Tibial artery (tissue), 4 donors: ENCODE data around the gene BRWD1.

ENCODE experiments used
- DNase-seq, 2 donors: peaks; one replicate each; pipeline ENCODE4 v3.0.0-alpha.2; 2019
- H3K27ac ChIP-seq, 2 donors: fragments of 200-600 bp; sonication (generic) in 1 of 2; 1 replicate in 1 of 2; 2 replicates in 1 of 2; pipeline ENCODE4 v1.5.1; 2018 to 2019; ENCODE audit warnings: mild to moderate bottlenecking in 1 of 2
- H3K27me3 ChIP-seq, 2 donors: fragments of 200-600 bp; sonication (generic) in 1 of 2; one replicate each; pipeline versions ENCODE4 v1.5.1 to v1.6.0; 2016 to 2019
- H3K36me3 ChIP-seq, 3 donors: fragments of 200-600 bp; sonication (generic) in 2 of 3; one replicate each; pipeline ENCODE4 v1.5.1; 2016 to 2019; ENCODE audit warnings: mild to moderate bottlenecking in 2 of 3
- H3K4me1 ChIP-seq, 4 donors: fragments of 200-600 bp; sonication (generic) in 2 of 4; 1 replicate in 3 of 4; 2 replicates in 1 of 4; pipeline ENCODE4 v1.5.1; 2016 to 2019
- H3K4me3 ChIP-seq, 2 donors: fragments of 200-600 bp; sonication (generic) in 1 of 2; 1 replicate in 1 of 2; 2 replicates in 1 of 2; pipeline ENCODE4 v1.5.1; 2018 to 2019; ENCODE audit warnings: mild to moderate bottlenecking in 2 of 2
- H3K9me3 ChIP-seq, 3 donors: fragments of 200-600 bp; sonication (generic) in 1 of 3; one replicate each; pipeline ENCODE4 v1.5.1; 2016 to 2019
- intact Hi-C: fragments of 100-400 bp; cut with DNase I; formaldehyde crosslinking; loops from one replicate; pipeline ENCODE4 v1.15.0; 2023; ENCODE audit warnings: low total_unique reads
- TF ChIP-seq, protein P1 (sequence below), 2 experiments: fragments of 200-600 bp in 1 of 2; fragments of 450-650 bp in 1 of 2; IDR thresholded peaks; one replicate each; pipeline ENCODE4 v1.5.1; 2017 to 2019; ENCODE audit warnings: antibody characterized with exemption in 2 of 2, mild to moderate bottlenecking in 1 of 2, moderate library complexity in 1 of 2

Gene BRWD1

DNA sequence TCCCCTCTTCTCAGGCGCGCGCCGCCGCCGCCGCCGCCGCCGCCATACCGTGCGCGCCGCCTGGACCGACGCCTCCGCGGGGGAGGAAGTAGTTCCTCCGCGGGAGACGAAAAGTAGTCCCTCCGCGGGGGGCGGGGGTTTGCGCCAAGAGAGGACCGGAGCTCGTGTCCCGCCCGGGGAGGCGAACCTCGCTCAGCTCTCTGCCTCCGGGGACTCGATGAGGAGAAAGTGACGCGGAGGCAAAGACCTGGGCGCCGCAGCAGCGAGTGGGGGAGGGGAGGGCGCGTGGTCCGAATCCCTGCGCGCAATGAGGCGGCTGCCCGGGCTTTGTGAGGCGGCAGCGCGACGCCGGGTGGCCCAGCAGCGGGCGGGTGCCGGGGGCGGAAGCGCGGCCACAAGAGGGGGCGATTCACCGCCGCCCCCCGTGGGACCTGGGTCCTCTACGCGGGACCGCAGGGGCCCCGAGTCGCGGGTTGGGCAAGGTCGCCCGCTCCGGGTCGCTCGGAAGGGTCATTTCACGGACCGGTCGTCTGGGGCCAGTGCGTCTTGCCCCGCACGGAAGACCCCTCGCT lies at the start of gene BRWD1:
Gene BRWD1, minus strand, starts transcription at position 62 of the 572 bp plus-strand sequence. CDS start 141 bp downstream, outside the sequence.
- Histone ChIP-seq H3K4me3 (peak within 1 kb of the TSS; percentile 95 to 98), H3K27ac (peak within 1 kb of the TSS; percentile 96 to 98), H3K4me1 (peaks cover 0 to 17% (median 5%) of the 10 kb centered on the region in 4 donors), H3K27me3 (no peaks in the 10 kb centered on the region), H3K36me3 (peaks cover 0 to 8% (median 0%) of the 10 kb centered on the region in 3 donors), H3K9me3 (no peaks in the 10 kb centered on the region)
- TF ChIP-seq, protein P1, sequence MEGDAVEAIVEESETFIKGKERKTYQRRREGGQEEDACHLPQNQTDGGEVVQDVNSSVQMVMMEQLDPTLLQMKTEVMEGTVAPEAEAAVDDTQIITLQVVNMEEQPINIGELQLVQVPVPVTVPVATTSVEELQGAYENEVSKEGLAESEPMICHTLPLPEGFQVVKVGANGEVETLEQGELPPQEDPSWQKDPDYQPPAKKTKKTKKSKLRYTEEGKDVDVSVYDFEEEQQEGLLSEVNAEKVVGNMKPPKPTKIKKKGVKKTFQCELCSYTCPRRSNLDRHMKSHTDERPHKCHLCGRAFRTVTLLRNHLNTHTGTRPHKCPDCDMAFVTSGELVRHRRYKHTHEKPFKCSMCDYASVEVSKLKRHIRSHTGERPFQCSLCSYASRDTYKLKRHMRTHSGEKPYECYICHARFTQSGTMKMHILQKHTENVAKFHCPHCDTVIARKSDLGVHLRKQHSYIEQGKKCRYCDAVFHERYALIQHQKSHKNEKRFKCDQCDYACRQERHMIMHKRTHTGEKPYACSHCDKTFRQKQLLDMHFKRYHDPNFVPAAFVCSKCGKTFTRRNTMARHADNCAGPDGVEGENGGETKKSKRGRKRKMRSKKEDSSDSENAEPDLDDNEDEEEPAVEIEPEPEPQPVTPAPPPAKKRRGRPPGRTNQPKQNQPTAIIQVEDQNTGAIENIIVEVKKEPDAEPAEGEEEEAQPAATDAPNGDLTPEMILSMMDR (IDR thresholded peaks at IDR 0.05): peak; percentile 25 to 35
- peak; percentile 66 to 88 for DNase-seq
- intact Hi-C loops: loop anchor here (2.0 kb wide), 3 partner anchors 35 to 75 kb away; partner anchors contain the start of gene HMGN1

DNA sequence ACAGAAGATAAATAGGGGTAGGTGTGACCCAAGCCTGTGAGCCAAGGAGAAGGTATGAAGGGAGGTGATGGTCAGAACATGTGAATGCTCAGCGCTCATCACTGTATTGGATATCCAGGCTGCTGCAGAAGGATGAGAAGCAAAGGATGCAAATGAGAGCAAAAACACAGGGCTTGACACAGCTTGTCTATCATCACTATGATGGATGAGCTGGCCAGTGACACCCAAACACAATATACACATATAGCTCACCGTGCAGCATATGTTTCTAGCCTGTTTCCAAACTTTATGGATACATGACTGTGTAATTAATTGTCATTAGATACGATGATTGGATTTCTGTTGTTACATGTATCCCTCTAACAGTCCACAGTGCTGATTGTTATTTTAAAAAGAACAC lies 49.3 kb upstream of the BRWD1 start:
- peaks cover 0 to 16% (median 3%) of the 10 kb centered on the region in 4 donors for H3K4me1 ChIP-seq
- no peak overlapping the region for H3K27ac ChIP-seq
- no peaks in the 10 kb centered on the region for H3K36me3 ChIP-seq
- TF ChIP-seq, protein P1 (IDR thresholded peaks at IDR 0.05): no peak
- DNase-seq: no peak
- H3K9me3 ChIP-seq: no peaks in the 10 kb centered on the region
- intact Hi-C loops: no loop called here
- H3K27me3 ChIP-seq: no peaks in the 10 kb centered on the region
- H3K4me3 ChIP-seq: no peak overlapping the region

DNA sequence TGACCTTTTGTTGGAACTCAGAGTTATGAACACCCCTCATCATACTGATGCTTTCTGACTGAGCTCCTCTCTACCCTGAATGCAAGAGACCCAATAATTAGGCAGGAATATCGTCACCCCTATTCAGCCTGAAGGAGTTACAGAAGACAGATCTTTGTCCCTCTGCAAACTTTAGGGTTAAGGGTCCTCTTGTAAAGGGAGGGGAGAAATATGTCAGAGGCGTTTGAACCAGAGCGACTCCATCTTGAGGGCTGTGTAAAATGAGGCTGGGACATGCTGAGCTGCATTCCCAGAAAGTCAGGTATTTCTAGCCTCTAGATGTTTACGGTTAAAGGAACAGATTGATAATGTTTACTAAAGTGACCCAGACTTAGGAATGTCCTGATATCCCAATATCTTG lies 46.0 kb upstream of the BRWD1 start:
- Histone ChIP-seq H3K4me1 (peaks cover 0 to 6% (median 2%) of the 10 kb centered on the region in 4 donors), H3K36me3 (no peaks in the 10 kb centered on the region), H3K4me3 (no peak overlapping the region), H3K9me3 (no peaks in the 10 kb centered on the region), H3K27me3 (no peaks in the 10 kb centered on the region), H3K27ac (no peak overlapping the region)
- TF ChIP-seq, protein P1 (IDR thresholded peaks at IDR 0.05): no peak
- intact Hi-C loops: no loop called here
- no peak for DNase-seq

DNA sequence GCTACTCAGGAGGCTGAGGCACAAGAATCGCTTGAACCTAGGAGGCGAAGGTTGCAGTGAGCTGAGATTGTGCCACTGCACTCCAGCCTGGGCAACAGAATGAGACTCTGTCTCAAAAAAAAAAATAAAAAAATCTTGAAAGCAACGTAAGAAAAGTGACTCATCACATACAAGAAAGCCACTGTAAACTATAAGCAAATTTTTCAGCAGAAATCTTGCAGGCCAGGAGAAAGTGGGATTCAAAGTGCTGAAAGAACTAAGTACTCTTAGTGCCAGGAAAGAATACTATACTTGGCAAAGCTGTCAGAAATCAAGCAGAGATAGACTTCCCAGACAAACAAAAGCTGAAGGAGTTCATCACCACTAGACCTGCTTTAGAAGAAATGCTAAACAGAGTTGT lies 39.9 kb upstream of the BRWD1 start:
- Histone ChIP-seq H3K9me3 (no peaks in the 10 kb centered on the region), H3K4me3 (no peak overlapping the region), H3K27ac (no peak overlapping the region), H3K4me1 (no peaks in the 10 kb centered on the region), H3K36me3 (no peaks in the 10 kb centered on the region), H3K27me3 (no peaks in the 10 kb centered on the region)
- DNase-seq: no peak
- intact Hi-C loops: no loop called here
- TF ChIP-seq, protein P1 (IDR thresholded peaks at IDR 0.05): no peak

DNA sequence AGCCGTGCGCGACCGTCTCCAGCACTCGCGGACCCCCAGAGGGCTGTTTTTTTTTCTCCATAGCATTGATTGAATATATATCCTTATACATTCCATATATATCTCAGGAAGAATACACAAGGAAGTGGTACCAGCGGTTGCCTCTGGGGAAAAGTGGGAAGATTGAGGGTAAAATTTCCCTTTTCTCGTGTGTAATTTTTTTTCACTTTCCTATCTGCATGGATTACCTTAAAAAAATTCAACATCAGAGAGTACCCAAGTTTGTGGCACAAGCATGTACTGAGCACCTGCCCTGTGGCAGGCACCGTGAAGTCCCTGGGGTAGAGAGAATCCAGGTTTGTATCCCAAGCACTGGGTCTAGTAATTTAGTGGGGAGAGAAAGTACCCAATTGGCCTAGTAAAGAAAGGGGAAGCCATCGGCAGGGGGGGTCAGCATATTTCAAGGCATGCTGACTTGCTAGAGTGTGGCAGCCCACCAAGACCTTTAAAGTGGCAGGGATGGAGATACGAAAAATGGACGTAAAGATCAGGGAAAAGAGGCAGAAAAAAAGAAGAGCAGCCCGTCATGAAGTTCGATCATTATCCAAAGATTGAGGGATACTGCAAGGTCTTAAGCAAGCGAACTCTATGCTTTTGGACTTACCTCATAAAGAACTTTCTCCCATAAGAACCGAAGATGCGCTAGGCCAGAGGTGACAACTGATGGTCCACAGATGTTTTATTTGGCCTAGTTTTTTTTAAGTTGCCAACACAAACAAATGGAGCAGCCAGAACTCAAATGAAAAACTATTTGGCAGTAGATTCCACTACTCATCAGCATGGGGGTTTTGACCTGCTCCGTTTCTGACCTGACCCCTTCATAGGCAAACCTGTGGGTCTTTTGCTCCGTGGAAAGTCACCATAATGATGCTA lies 36.9 kb upstream of the BRWD1 start:
- H3K27me3 ChIP-seq: no peaks in the 10 kb centered on the region
- no peaks in the 10 kb centered on the region for H3K9me3 ChIP-seq
- H3K4me3 ChIP-seq: peak overlapping the region; percentile 68 to 76
- peaks cover 0 to 24% (median 9%) of the 10 kb centered on the region in 4 donors for H3K4me1 ChIP-seq
- intact Hi-C loops: loop anchor here (2.0 kb wide), 1 partner anchor 36 kb away; no protein-coding TSS in a partner anchor
- TF ChIP-seq, protein P1 (IDR thresholded peaks at IDR 0.05): no peak
- H3K27ac ChIP-seq: peak overlapping the region; percentile 82 to 85
- no peak for DNase-seq
- no peaks in the 10 kb centered on the region for H3K36me3 ChIP-seq
